Measurements from ENCODE around the gene SLC8A3.

SLC8A3 gene

GRCh38 chr14:70121521-70121920, 67.2 kb downstream of the SLC8A3 start:
- TF ChIP-seq, protein P1, sequence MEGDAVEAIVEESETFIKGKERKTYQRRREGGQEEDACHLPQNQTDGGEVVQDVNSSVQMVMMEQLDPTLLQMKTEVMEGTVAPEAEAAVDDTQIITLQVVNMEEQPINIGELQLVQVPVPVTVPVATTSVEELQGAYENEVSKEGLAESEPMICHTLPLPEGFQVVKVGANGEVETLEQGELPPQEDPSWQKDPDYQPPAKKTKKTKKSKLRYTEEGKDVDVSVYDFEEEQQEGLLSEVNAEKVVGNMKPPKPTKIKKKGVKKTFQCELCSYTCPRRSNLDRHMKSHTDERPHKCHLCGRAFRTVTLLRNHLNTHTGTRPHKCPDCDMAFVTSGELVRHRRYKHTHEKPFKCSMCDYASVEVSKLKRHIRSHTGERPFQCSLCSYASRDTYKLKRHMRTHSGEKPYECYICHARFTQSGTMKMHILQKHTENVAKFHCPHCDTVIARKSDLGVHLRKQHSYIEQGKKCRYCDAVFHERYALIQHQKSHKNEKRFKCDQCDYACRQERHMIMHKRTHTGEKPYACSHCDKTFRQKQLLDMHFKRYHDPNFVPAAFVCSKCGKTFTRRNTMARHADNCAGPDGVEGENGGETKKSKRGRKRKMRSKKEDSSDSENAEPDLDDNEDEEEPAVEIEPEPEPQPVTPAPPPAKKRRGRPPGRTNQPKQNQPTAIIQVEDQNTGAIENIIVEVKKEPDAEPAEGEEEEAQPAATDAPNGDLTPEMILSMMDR (IDR thresholded peaks at IDR 0.05; ENCODE audit: borderline replicate concordance, insufficient read depth, low read depth, low read length), result no peak
- H3K4me3 ChIP-seq (ENCODE audit: low read depth, low read length), result no peak overlapping the region

DNA sequence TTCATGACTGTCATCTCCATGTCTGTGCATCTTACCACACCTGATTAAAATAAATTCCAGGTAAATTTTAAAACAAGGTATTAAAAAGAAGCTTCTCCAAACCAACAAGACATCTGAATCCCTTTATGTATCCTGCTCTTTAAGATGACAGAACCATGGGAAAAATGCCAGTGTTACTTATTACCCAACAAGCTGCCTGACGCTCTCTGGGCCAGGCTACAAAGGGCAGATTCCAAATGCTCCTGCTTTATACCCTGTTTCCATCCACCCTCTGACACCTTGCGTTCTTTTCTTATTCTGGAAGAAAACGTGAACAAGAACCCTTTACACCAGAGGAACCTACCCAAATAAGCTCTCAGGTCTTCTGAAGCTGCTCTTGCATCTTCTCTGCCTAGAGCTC, 70.7 kb downstream of the SLC8A3 start:
- no peak overlapping the region for H3K4me3 ChIP-seq (ENCODE audit: low read depth, low read length)
- TF ChIP-seq, protein P1 (IDR thresholded peaks at IDR 0.05; ENCODE audit: borderline replicate concordance, insufficient read depth, low read depth, low read length), result no peak

DNA sequence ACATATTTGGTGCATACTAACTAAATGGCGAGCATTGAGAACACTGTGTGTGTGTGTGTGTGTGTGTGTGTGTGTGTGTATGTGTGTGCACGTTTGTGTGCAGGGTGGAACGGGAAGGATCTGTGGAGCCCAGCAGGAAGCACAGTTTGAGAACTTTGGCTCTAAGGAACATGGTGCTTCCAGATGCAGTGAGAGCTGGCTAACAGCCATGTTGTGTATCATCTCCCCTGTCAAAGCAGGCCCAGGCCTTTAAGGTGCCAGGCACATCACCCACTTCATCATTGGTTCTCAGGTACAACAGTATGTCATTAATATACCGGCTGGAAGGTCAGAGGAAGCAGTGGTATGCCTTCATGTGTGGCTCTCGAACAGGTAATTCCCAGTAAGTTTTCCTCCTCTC, 72.5 kb downstream of the SLC8A3 start:
- no peak overlapping the region for H3K4me3 ChIP-seq (ENCODE audit: low read depth, low read length)
- TF ChIP-seq, protein P1 (IDR thresholded peaks at IDR 0.05; ENCODE audit: borderline replicate concordance, insufficient read depth, low read depth, low read length), result no peak

GRCh38 chr14:70114621-70115156, 74.1 kb downstream of the SLC8A3 start:
- TF ChIP-seq, protein P1 (IDR thresholded peaks at IDR 0.05; ENCODE audit: borderline replicate concordance, insufficient read depth, low read depth, low read length), result no peak

DNA sequence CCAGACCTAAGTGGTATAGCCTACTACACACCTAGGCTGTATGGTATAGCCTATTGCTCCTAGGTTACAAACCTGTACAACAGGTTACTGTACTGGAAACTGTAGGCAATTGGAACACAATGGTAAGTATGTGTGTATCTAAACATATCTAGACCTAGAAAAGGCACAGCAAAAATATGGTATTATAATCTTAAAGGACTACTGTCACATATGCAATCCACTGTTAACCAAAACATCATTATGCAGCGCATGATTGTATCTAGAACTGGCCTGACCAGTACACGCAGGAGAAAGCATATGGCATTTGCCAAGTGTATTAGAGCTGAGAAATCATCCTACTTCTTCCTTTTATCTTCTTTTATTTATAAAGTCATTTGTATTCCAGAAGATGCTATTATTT, 75.5 kb downstream of the SLC8A3 start:
- TF ChIP-seq, protein P1 (IDR thresholded peaks at IDR 0.05; ENCODE audit: borderline replicate concordance, insufficient read depth, low read depth, low read length), result no peak
- no peak overlapping the region for H3K4me3 ChIP-seq (ENCODE audit: low read depth, low read length)

More at GRCh38 chr14:70114621-70115156, 74.1 kb downstream of the SLC8A3 start:
- H3K4me3 ChIP-seq (ENCODE audit: low read depth, low read length), result no peak overlapping the region

DNA sequence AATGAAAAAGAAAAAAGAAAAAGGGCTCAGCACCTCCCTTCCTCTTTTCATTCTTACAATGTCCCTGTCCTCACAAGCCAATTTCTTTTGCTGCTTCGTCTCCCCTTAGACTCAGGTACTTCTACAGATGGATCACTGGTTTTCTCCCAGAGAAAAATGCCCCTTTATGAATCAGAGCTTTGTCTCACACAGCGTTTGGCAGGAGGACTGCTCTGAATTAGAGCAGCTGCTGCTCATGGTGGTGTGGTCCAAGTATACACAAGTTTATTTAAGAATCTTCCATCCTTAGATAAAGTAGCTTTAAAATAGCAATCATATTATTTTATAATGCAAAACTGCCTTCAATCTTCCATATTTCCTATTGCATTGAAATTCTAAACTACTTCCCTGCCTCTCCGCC, 80.3 kb downstream of the SLC8A3 start:
- H3K4me3 ChIP-seq (ENCODE audit: low read depth, low read length), result no peak overlapping the region
- TF ChIP-seq, protein P1 (IDR thresholded peaks at IDR 0.05; ENCODE audit: borderline replicate concordance, insufficient read depth, low read depth, low read length), result no peak

GRCh38 chr14:70107309-70107708, 81.4 kb downstream of the SLC8A3 start:
- no peak overlapping the region for H3K4me3 ChIP-seq (ENCODE audit: low read depth, low read length)
- TF ChIP-seq, protein P1 (IDR thresholded peaks at IDR 0.05; ENCODE audit: borderline replicate concordance, insufficient read depth, low read depth, low read length), result no peak

Measured in GM12875 (cell line).